Common myeloid progenitor, CD34-positive (primary cell): Measurements from ENCODE around the gene WWC1. TPM values are rescaled to one million over a fixed set of nuclear protein-coding genes. Genes with fewer than 3 reads are reported as not detected.
A peak's percentile ranks its signal among the peaks of the same experiment; 100 is the strongest.

Experiments
- CTCF ChIA-PET: fragments of 350-600 bp; sonication (Branson Sonifier 250); formaldehyde crosslinking; loops from one replicate; lab custom pipeline; 2021; ENCODE audit warnings: antibody characterized with exemption; lab: Charles Lee
- POLR2A ChIA-PET: fragments of 350-600 bp; sonication (Branson Sonifier 250); formaldehyde crosslinking; loops from one replicate; lab custom pipeline; 2021; ENCODE audit warnings: antibody characterized with exemption; lab: Charles Lee
- DNase-seq, 3 donors: peaks; one replicate each; pipeline versions ENCODE4 v3.0.0 to v3.0.0-alpha.2; 2013
- H3K27ac ChIP-seq, 2 experiments: 1 replicate in 1 of 2; 2 replicates in 1 of 2; pipeline ENCODE4 v1.7.0; 2013; ENCODE audit warnings: inconsistent platforms in 2 of 2, low read length in 2 of 2, mild to moderate bottlenecking in 2 of 2, low read depth in 1 of 2, moderate library complexity in 1 of 2; ENCODE audit not compliant: severe bottlenecking in 2 of 2, insufficient read depth in 1 of 2, poor library complexity in 1 of 2
- H3K27me3 ChIP-seq, 5 experiments: replicated peaks in 2 of 5; 1 replicate in 3 of 5; 2 replicates in 2 of 5; pipeline versions ENCODE4 v1.6.1 to v1.7.0; 2013; ENCODE audit warnings: low read length in 4 of 5, mild to moderate bottlenecking in 2 of 5, moderate library complexity in 2 of 5, inconsistent platforms in 1 of 5; ENCODE audit not compliant: insufficient read depth in 5 of 5, control insufficient read depth in 4 of 5
- H3K36me3 ChIP-seq, 4 experiments: 1 replicate in 2 of 4; 2 replicates in 2 of 4; pipeline versions ENCODE4 v1.6.1 to v1.7.0; 2013; ENCODE audit warnings: low read length in 3 of 4, control low read depth in 1 of 4, mild to moderate bottlenecking in 1 of 4; ENCODE audit not compliant: control insufficient read depth in 4 of 4, insufficient read depth in 4 of 4
- H3K4me1 ChIP-seq, 4 experiments: 1 replicate in 3 of 4; 2 replicates in 1 of 4; pipeline versions ENCODE4 v1.6.1 to v1.7.1; 2013; ENCODE audit warnings: low read length in 3 of 4, mild to moderate bottlenecking in 3 of 4, control low read depth in 1 of 4, inconsistent platforms in 1 of 4, moderate library complexity in 1 of 4; ENCODE audit not compliant: control insufficient read depth in 4 of 4, insufficient read depth in 4 of 4; ENCODE audit errors: control extremely low read depth in 1 of 4
- H3K4me3 ChIP-seq, 7 experiments: 1 replicate in 4 of 7; 2 replicates in 3 of 7; pipeline versions ENCODE4 v1.5.1 to v1.7.0; 2013; ENCODE audit warnings: mild to moderate bottlenecking in 7 of 7, low read length in 6 of 7, moderate library complexity in 6 of 7, inconsistent platforms in 2 of 7, low read depth in 2 of 7, control low read depth in 1 of 7; ENCODE audit not compliant: insufficient read depth in 4 of 7, control insufficient read depth in 1 of 7; ENCODE audit errors: extremely low read depth in 1 of 7
- H3K9me3 ChIP-seq, 5 experiments: 1 replicate in 4 of 5; 2 replicates in 1 of 5; pipeline versions ENCODE4 v1.6.1 to v1.7.1; 2013; ENCODE audit warnings: low read length in 4 of 5, mild to moderate bottlenecking in 2 of 5, inconsistent platforms in 1 of 5, low read depth in 1 of 5, moderate library complexity in 1 of 5; ENCODE audit not compliant: control insufficient read depth in 4 of 5, insufficient read depth in 2 of 5; ENCODE audit errors: control extremely low read depth in 1 of 5
- WGBS: methylation state at CpG from one replicate; pipeline ENCODE4 v1.1.5; 2013; ENCODE audit not compliant: insufficient coverage; 5-methylcytosine and 5-hydroxymethylcytosine counted together
- polyA plus RNA-seq: library from polyadenylated mRNA; unstranded; fragments of 120-200 nt; gene quantifications from one replicate; pipeline ENCODE4 v1.2.1, GENCODE V29; 2013

Gene WWC1
- 0.45 TPM for polyA plus RNA-seq

- 0% methylated on average over 73 of the region's 77 CpGs for WGBS
- no peak within 1 kb of the TSS for H3K27ac ChIP-seq
- peak; percentile 37 to 73 (median 55) for DNase-seq
- ChIA-PET POLR2A (no interaction called here), CTCF (no interaction called here)
- H3K4me1 ChIP-seq, result peaks cover 0 to 15% (median 9%) of the 10 kb centered on the region in 4 experiments
- H3K27me3 ChIP-seq, result peaks cover 0 to 54% (median 19%) of the 10 kb centered on the region in 5 experiments
- no peaks in the 10 kb centered on the region for H3K36me3 ChIP-seq
- peak within 1 kb of the TSS; percentile 41 to 72 (median 64) for H3K4me3 ChIP-seq
- H3K9me3 ChIP-seq, result no peaks in the 10 kb centered on the region
Measured at GRCh38 chr5:168291342-168291963, at the start of gene WWC1. Gene WWC1, plus strand, starts transcription at chr5:168291645. Its CDS starts 508 bp downstream, at chr5:168292153.

- ChIA-PET POLR2A (no interaction called here), CTCF (interaction anchor here (0.9 kb wide), 1 partner anchor 9 kb away, joined by 3 read pairs; no protein-coding TSS in a partner anchor)
- no peak overlapping the region for H3K27ac ChIP-seq
Measured at GRCh38 chr5:168244838-168245559, 46.4 kb upstream of the WWC1 start.

GRCh38 chr5:168249923-168250322 lies 41.5 kb upstream of the WWC1 start:
- H3K4me1 ChIP-seq, result no peaks in the 10 kb centered on the region
- H3K27ac ChIP-seq, result no peak overlapping the region
- H3K9me3 ChIP-seq, result no peaks in the 10 kb centered on the region
- no peak for DNase-seq
- H3K27me3 ChIP-seq, result no peaks in the 10 kb centered on the region
- no peaks in the 10 kb centered on the region for H3K36me3 ChIP-seq
- ChIA-PET CTCF (no interaction called here), POLR2A (no interaction called here)
- no peak overlapping the region for H3K4me3 ChIP-seq

More at GRCh38 chr5:168244838-168245559, 46.4 kb upstream of the WWC1 start:
- H3K27me3 ChIP-seq, result peaks cover 0 to 1% (median 0%) of the 10 kb centered on the region in 5 experiments
- no peaks in the 10 kb centered on the region for H3K9me3 ChIP-seq
- no peaks in the 10 kb centered on the region for H3K36me3 ChIP-seq
- 96% methylated on average over 10 of the region's 13 CpGs for WGBS
- DNase-seq, result no peak
- no peaks in the 10 kb centered on the region for H3K4me1 ChIP-seq
- no peak overlapping the region for H3K4me3 ChIP-seq

- Histone ChIP-seq H3K27me3 (no peaks in the 10 kb centered on the region), H3K27ac (no peak overlapping the region), H3K36me3 (no peaks in the 10 kb centered on the region), H3K4me3 (no peak overlapping the region), H3K4me1 (no peaks in the 10 kb centered on the region), H3K9me3 (no peaks in the 10 kb centered on the region)
- 86% methylated on average over 5 of the region's 7 CpGs for WGBS
- ChIA-PET POLR2A (no interaction called here), CTCF (no interaction called here)
- no peak for DNase-seq
Measured at GRCh38 chr5:168251259-168251658, 40.2 kb upstream of the WWC1 start.

GRCh38 chr5:168254013-168254693 lies 37.3 kb upstream of the WWC1 start:
- whole genome bisulfite sequencing, result 100% methylated on average over 2 of the region's 9 CpGs
- no peaks in the 10 kb centered on the region for H3K9me3 ChIP-seq
- H3K36me3 ChIP-seq, result no peaks in the 10 kb centered on the region
- ChIA-PET POLR2A (no interaction called here), CTCF (interaction anchor here (0.9 kb wide), 1 partner anchor 8 kb away, joined by 3 read pairs; no protein-coding TSS in a partner anchor)
- no peak overlapping the region for H3K4me3 ChIP-seq
- H3K4me1 ChIP-seq, result peaks cover 0 to 3% (median 0%) of the 10 kb centered on the region in 4 experiments
- H3K27me3 ChIP-seq, result no peaks in the 10 kb centered on the region
- no peak for DNase-seq
- no peak overlapping the region for H3K27ac ChIP-seq

GRCh38 chr5:168260353-168261226 lies 30.9 kb upstream of the WWC1 start:
- Histone ChIP-seq H3K9me3 (no peaks in the 10 kb centered on the region), H3K4me3 (no peak overlapping the region), H3K27me3 (peaks cover 0 to 3% (median 0%) of the 10 kb centered on the region in 5 experiments), H3K36me3 (no peaks in the 10 kb centered on the region), H3K27ac (no peak overlapping the region), H3K4me1 (peaks cover 0 to 3% (median 0%) of the 10 kb centered on the region in 4 experiments)
- ChIA-PET CTCF (interaction anchor here (1.9 kb wide), 1 partner anchor 9 kb away, joined by 5 read pairs; no protein-coding TSS in a partner anchor), POLR2A (no interaction called here)
- 96% methylated on average over 14 of the region's 15 CpGs for WGBS
- DNase-seq, result no peak
